ENCODE results near the gene SNX6.
A peak's percentile ranks its signal among the peaks of the same experiment; 100 is the strongest.

The SNX6 gene

GRCh38 chr14:34614638-34615037, 15.3 kb downstream of the SNX6 start:
- Histone ChIP-seq H3K27me3 (ENCODE audit: insufficient read depth, low read length) (no peaks in the 10 kb centered on the region), H3K36me3 (ENCODE audit: insufficient read depth, low read length) (peaks cover 20% of the 10 kb centered on the region), H3K79me2 (ENCODE audit: control insufficient read depth, insufficient read depth, low read length, unreplicated experiment) (peaks cover 49% of the 10 kb centered on the region), H3K4me3 (ENCODE audit: low read depth, low read length) (no peak overlapping the region), H3K27ac (ENCODE audit: low read depth, low read length) (no peak overlapping the region), H2AFZ (ENCODE audit: low read length, unreplicated experiment) (no peak overlapping the region), H3K4me1 (ENCODE audit: control insufficient read depth, insufficient read depth, low read length, unreplicated experiment) (no peaks in the 10 kb centered on the region)

- Histone ChIP-seq H3K4me3 (ENCODE audit: low read depth, low read length) (no peak overlapping the region), H3K27me3 (ENCODE audit: insufficient read depth, low read length) (no peaks in the 10 kb centered on the region), H2AFZ (ENCODE audit: low read length, unreplicated experiment) (no peak overlapping the region), H3K4me1 (ENCODE audit: control insufficient read depth, insufficient read depth, low read length, unreplicated experiment) (no peaks in the 10 kb centered on the region), H3K27ac (ENCODE audit: low read depth, low read length) (no peak overlapping the region), H3K79me2 (ENCODE audit: control insufficient read depth, insufficient read depth, low read length, unreplicated experiment) (peaks cover 17% of the 10 kb centered on the region), H3K36me3 (ENCODE audit: insufficient read depth, low read length) (peaks cover 16% of the 10 kb centered on the region)
Observed at GRCh38 chr14:34610101-34610500, 19.8 kb downstream of the SNX6 start.

- peaks cover 41% of the 10 kb centered on the region for H3K36me3 ChIP-seq (ENCODE audit: insufficient read depth, low read length)
- H3K27me3 ChIP-seq (ENCODE audit: insufficient read depth, low read length) = no peaks in the 10 kb centered on the region
- peak overlapping the region; percentile 23; the same call in 1 of the 2 replicates for H3K27ac ChIP-seq (ENCODE audit: low read depth, low read length)
- H2AFZ ChIP-seq (ENCODE audit: low read length, unreplicated experiment) = no peak overlapping the region
- peaks cover 4% of the 10 kb centered on the region for H3K4me1 ChIP-seq (ENCODE audit: control insufficient read depth, insufficient read depth, low read length, unreplicated experiment)
- H3K4me3 ChIP-seq (ENCODE audit: low read depth, low read length) = no peak overlapping the region
- no peaks in the 10 kb centered on the region for H3K79me2 ChIP-seq (ENCODE audit: control insufficient read depth, insufficient read depth, low read length, unreplicated experiment)
Observed at GRCh38 chr14:34605461-34605860, 24.5 kb downstream of the SNX6 start.

GRCh38 chr14:34604995-34605394, 25.0 kb downstream of the SNX6 start:
- Histone ChIP-seq H3K4me3 (ENCODE audit: low read depth, low read length) (no peak overlapping the region), H3K27me3 (ENCODE audit: insufficient read depth, low read length) (no peaks in the 10 kb centered on the region), H3K27ac (ENCODE audit: low read depth, low read length) (peak overlapping the region; percentile 23; the same call in 1 of the 2 replicates), H2AFZ (ENCODE audit: low read length, unreplicated experiment) (no peak overlapping the region), H3K79me2 (ENCODE audit: control insufficient read depth, insufficient read depth, low read length, unreplicated experiment) (no peaks in the 10 kb centered on the region), H3K36me3 (ENCODE audit: insufficient read depth, low read length) (peaks cover 44% of the 10 kb centered on the region), H3K4me1 (ENCODE audit: control insufficient read depth, insufficient read depth, low read length, unreplicated experiment) (peaks cover 5% of the 10 kb centered on the region)

GRCh38 chr14:34596891-34597290, 33.1 kb downstream of the SNX6 start:
- H3K36me3 ChIP-seq (ENCODE audit: insufficient read depth, low read length) = peaks cover 55% of the 10 kb centered on the region
- peak overlapping the region; percentile 6; the same call in 1 of the 2 replicates for H3K27ac ChIP-seq (ENCODE audit: low read depth, low read length)
- H2AFZ ChIP-seq (ENCODE audit: low read length, unreplicated experiment) = no peak overlapping the region
- peaks cover 17% of the 10 kb centered on the region for H3K4me1 ChIP-seq (ENCODE audit: control insufficient read depth, insufficient read depth, low read length, unreplicated experiment)
- H3K27me3 ChIP-seq (ENCODE audit: insufficient read depth, low read length) = no peaks in the 10 kb centered on the region
- H3K79me2 ChIP-seq (ENCODE audit: control insufficient read depth, insufficient read depth, low read length, unreplicated experiment) = peaks cover 25% of the 10 kb centered on the region
- no peak overlapping the region for H3K4me3 ChIP-seq (ENCODE audit: low read depth, low read length)

- Histone ChIP-seq H3K79me2 (ENCODE audit: control insufficient read depth, insufficient read depth, low read length, unreplicated experiment) (peaks cover 28% of the 10 kb centered on the region), H3K36me3 (ENCODE audit: insufficient read depth, low read length) (peaks cover 54% of the 10 kb centered on the region), H2AFZ (ENCODE audit: low read length, unreplicated experiment) (no peak overlapping the region), H3K27ac (ENCODE audit: low read depth, low read length) (peak overlapping the region; percentile 85), H3K4me3 (ENCODE audit: low read depth, low read length) (no peak overlapping the region), H3K27me3 (ENCODE audit: insufficient read depth, low read length) (no peaks in the 10 kb centered on the region), H3K4me1 (ENCODE audit: control insufficient read depth, insufficient read depth, low read length, unreplicated experiment) (peaks cover 12% of the 10 kb centered on the region)
Observed at GRCh38 chr14:34593740-34594375, 36.1 kb downstream of the SNX6 start.

GRCh38 chr14:34592623-34593022, 37.3 kb downstream of the SNX6 start:
- H3K36me3 ChIP-seq (ENCODE audit: insufficient read depth, low read length) = peaks cover 42% of the 10 kb centered on the region
- peaks cover 21% of the 10 kb centered on the region for H3K79me2 ChIP-seq (ENCODE audit: control insufficient read depth, insufficient read depth, low read length, unreplicated experiment)

GRCh38 chr14:34583525-34583924, 46.4 kb downstream of the SNX6 start:
- no peak overlapping the region for H2AFZ ChIP-seq (ENCODE audit: low read length, unreplicated experiment)
- no peaks in the 10 kb centered on the region for H3K27me3 ChIP-seq (ENCODE audit: insufficient read depth, low read length)
- H3K79me2 ChIP-seq (ENCODE audit: control insufficient read depth, insufficient read depth, low read length, unreplicated experiment) = peaks cover 4% of the 10 kb centered on the region
- no peak overlapping the region for H3K27ac ChIP-seq (ENCODE audit: low read depth, low read length)
- no peak overlapping the region for H3K4me3 ChIP-seq (ENCODE audit: low read depth, low read length)
- peaks cover 24% of the 10 kb centered on the region for H3K36me3 ChIP-seq (ENCODE audit: insufficient read depth, low read length)
- peaks cover 18% of the 10 kb centered on the region for H3K4me1 ChIP-seq (ENCODE audit: control insufficient read depth, insufficient read depth, low read length, unreplicated experiment)

More at GRCh38 chr14:34592623-34593022, 37.3 kb downstream of the SNX6 start:
- Histone ChIP-seq H2AFZ (ENCODE audit: low read length, unreplicated experiment) (no peak overlapping the region), H3K27me3 (ENCODE audit: insufficient read depth, low read length) (no peaks in the 10 kb centered on the region), H3K27ac (ENCODE audit: low read depth, low read length) (peak overlapping the region; percentile 85; the same call in 1 of the 2 replicates), H3K4me1 (ENCODE audit: control insufficient read depth, insufficient read depth, low read length, unreplicated experiment) (peaks cover 12% of the 10 kb centered on the region), H3K4me3 (ENCODE audit: low read depth, low read length) (no peak overlapping the region)

- Histone ChIP-seq H3K79me2 (ENCODE audit: control insufficient read depth, insufficient read depth, low read length, unreplicated experiment) (peaks cover 5% of the 10 kb centered on the region), H3K27me3 (ENCODE audit: insufficient read depth, low read length) (no peaks in the 10 kb centered on the region), H3K27ac (ENCODE audit: low read depth, low read length) (no peak overlapping the region), H3K36me3 (ENCODE audit: insufficient read depth, low read length) (peaks cover 27% of the 10 kb centered on the region), H3K4me3 (ENCODE audit: low read depth, low read length) (no peak overlapping the region), H2AFZ (ENCODE audit: low read length, unreplicated experiment) (no peak overlapping the region), H3K4me1 (ENCODE audit: control insufficient read depth, insufficient read depth, low read length, unreplicated experiment) (peaks cover 18% of the 10 kb centered on the region)
Observed at GRCh38 chr14:34582117-34582680, 47.7 kb downstream of the SNX6 start.

- H3K27ac ChIP-seq (ENCODE audit: low read depth, low read length) = peak overlapping the region; percentile 68
- H3K4me1 ChIP-seq (ENCODE audit: control insufficient read depth, insufficient read depth, low read length, unreplicated experiment) = peaks cover 18% of the 10 kb centered on the region
- peaks cover 5% of the 10 kb centered on the region for H3K79me2 ChIP-seq (ENCODE audit: control insufficient read depth, insufficient read depth, low read length, unreplicated experiment)
- H3K4me3 ChIP-seq (ENCODE audit: low read depth, low read length) = no peak overlapping the region
- no peaks in the 10 kb centered on the region for H3K27me3 ChIP-seq (ENCODE audit: insufficient read depth, low read length)
- H2AFZ ChIP-seq (ENCODE audit: low read length, unreplicated experiment) = no peak overlapping the region
- H3K36me3 ChIP-seq (ENCODE audit: insufficient read depth, low read length) = peaks cover 21% of the 10 kb centered on the region
Observed at GRCh38 chr14:34580381-34580780, 49.6 kb downstream of the SNX6 start.

- Histone ChIP-seq H3K36me3 (ENCODE audit: insufficient read depth, low read length) (peaks cover 34% of the 10 kb centered on the region), H3K27ac (ENCODE audit: low read depth, low read length) (no peak overlapping the region)
Observed at GRCh38 chr14:34571771-34572170, 58.2 kb downstream of the SNX6 start.

More at GRCh38 chr14:34571771-34572170, 58.2 kb downstream of the SNX6 start:
- Histone ChIP-seq H3K4me3 (ENCODE audit: low read depth, low read length) (no peak overlapping the region), H3K79me2 (ENCODE audit: control insufficient read depth, insufficient read depth, low read length, unreplicated experiment) (peaks cover 4% of the 10 kb centered on the region), H3K27me3 (ENCODE audit: insufficient read depth, low read length) (no peaks in the 10 kb centered on the region), H3K4me1 (ENCODE audit: control insufficient read depth, insufficient read depth, low read length, unreplicated experiment) (no peaks in the 10 kb centered on the region), H2AFZ (ENCODE audit: low read length, unreplicated experiment) (no peak overlapping the region)
